Small intestine (tissue), 7 donors: ENCODE data around the gene KRT39. TPM values are rescaled to one million over a fixed set of nuclear protein-coding genes. Genes with fewer than 3 reads are reported as not detected.
"Not testable (repeated sequence)": the region's sequence is repeated elsewhere in the genome, so short reads cannot be mapped to it uniquely, and the experiment has no call there.

Experiments used
- DNase-seq, 2 donors: peaks; one replicate each; pipeline versions ENCODE4 v3.0.0 to v3.0.0-alpha.2; 2013
- FAIRE-seq: peaks from 2 replicates; lab custom pipeline; 2012; peaks lifted over from hg19 to GRCh38; lab: Jason Lieb, UNC
- H3K27ac ChIP-seq, 3 donors: one replicate each; pipeline ENCODE4 v1.5.1; 2013; ENCODE audit warnings: low read length in 2 of 3, mild to moderate bottlenecking in 2 of 3, control low read depth in 1 of 3, inconsistent platforms in 1 of 3, low read depth in 1 of 3, moderate library complexity in 1 of 3
- H3K27me3 ChIP-seq, 3 donors: one replicate each; pipeline ENCODE4 v1.6.1; 2013; ENCODE audit warnings: low read length in 3 of 3, inconsistent platforms in 1 of 3; ENCODE audit not compliant: control insufficient read depth in 3 of 3, insufficient read depth in 3 of 3
- H3K36me3 ChIP-seq, 3 donors: one replicate each; pipeline ENCODE4 v1.6.1; 2013; ENCODE audit warnings: low read length in 3 of 3, inconsistent platforms in 1 of 3, low read depth in 1 of 3, mild to moderate bottlenecking in 1 of 3, moderate library complexity in 1 of 3; ENCODE audit not compliant: control insufficient read depth in 3 of 3, insufficient read depth in 2 of 3
- H3K4me1 ChIP-seq, 3 donors: one replicate each; pipeline ENCODE4 v1.6.1; 2013; ENCODE audit warnings: low read length in 2 of 3, inconsistent platforms in 1 of 3, low read depth in 1 of 3, mild to moderate bottlenecking in 1 of 3, moderate library complexity in 1 of 3; ENCODE audit not compliant: control insufficient read depth in 3 of 3, insufficient read depth in 2 of 3
- H3K4me3 ChIP-seq, 3 donors: one replicate each; pipeline ENCODE4 v1.5.1; 2013; ENCODE audit warnings: low read length in 3 of 3, control low read depth in 1 of 3, inconsistent platforms in 1 of 3, low read depth in 1 of 3, mild to moderate bottlenecking in 1 of 3, moderate library complexity in 1 of 3
- H3K9me3 ChIP-seq, 2 donors: one replicate each; pipeline ENCODE4 v1.6.1; 2013; ENCODE audit warnings: low read depth in 1 of 2, low read length in 1 of 2; ENCODE audit not compliant: control insufficient read depth in 2 of 2, insufficient read depth in 1 of 2
- WGBS, 3 donors: extraction: QIAGEN DNeasy Blood & Tissue Kit; methylation state at CpG; one replicate each; pipeline ENCODE4 v1.1.7; 2013; 5-methylcytosine and 5-hydroxymethylcytosine counted together
- polyA plus RNA-seq, 4 donors: library from polyadenylated mRNA; stranded (reverse) in 3 of 4; unstranded in 1 of 4; fragments of 200-250 nt in 3 of 4; fragments of 120-200 nt in 1 of 4; gene quantifications; one replicate each; pipeline versions ENCODE4 v1.2.1 to v1.2.3, GENCODE V29; 2013
- donor health status: healthy with polysubstance abuse.
- donor health status: control.
- donor health status: control.
- donor health status: Bipolar disorder and iron deficiency.
- donor health status: healthy.

Gene KRT39
- polyA plus RNA-seq, 4 donors: 0.03 to 0.04 TPM; not detected in 2

- Histone ChIP-seq H3K27me3 (no peaks in the 10 kb centered on the region), H3K4me1 (peaks cover 0 to 4% (median 0%) of the 10 kb centered on the region in 3 donors), H3K36me3 (no peaks in the 10 kb centered on the region), H3K4me3 (no peak overlapping the region), H3K27ac (no peak overlapping the region), H3K9me3 (no peaks in the 10 kb centered on the region)
- WGBS, 3 donors: 48 to 72% (median 57%) methylated on average over 3 of the region's 3 CpGs
- FAIRE-seq (no peak), DNase-seq (no peak)
These were observed 31.1 kb downstream of the KRT39 start for GRCh38 chr17:40935624-40936023.

- Histone ChIP-seq H3K9me3 (no peaks in the 10 kb centered on the region), H3K36me3 (no peaks in the 10 kb centered on the region), H3K27ac (no peak overlapping the region), H3K4me3 (no peak overlapping the region), H3K27me3 (no peaks in the 10 kb centered on the region), H3K4me1 (peaks cover 0 to 4% (median 0%) of the 10 kb centered on the region in 3 donors)
- WGBS, 3 donors: 66 to 87% (median 71%) methylated on average over 2 of the region's 2 CpGs
- no peak for DNase-seq
- no peak for FAIRE-seq
These were observed 34.1 kb downstream of the KRT39 start for GRCh38 chr17:40932608-40933007.

GRCh38 chr17:40931311-40931710, 35.4 kb downstream of the KRT39 start:
- Histone ChIP-seq H3K9me3 (no peaks in the 10 kb centered on the region), H3K36me3 (no peaks in the 10 kb centered on the region), H3K4me1 (peaks cover 0 to 2% (median 0%) of the 10 kb centered on the region in 3 donors), H3K27me3 (no peaks in the 10 kb centered on the region), H3K4me3 (no peak overlapping the region), H3K27ac (no peak overlapping the region)
- no peak for DNase-seq
- no peak for FAIRE-seq
- 74 to 85% (median 78%) methylated on average over 3 of the region's 3 CpGs for WGBS, 3 donors

- no peaks in the 10 kb centered on the region for H3K4me1 ChIP-seq
- no peak overlapping the region for H3K4me3 ChIP-seq
- H3K27ac ChIP-seq: no peak overlapping the region
- no peak for DNase-seq
- H3K9me3 ChIP-seq: no peaks in the 10 kb centered on the region
- FAIRE-seq: no peak
- WGBS, 3 donors: 81 to 95% (median 82%) methylated on average over 8 of the region's 8 CpGs
- H3K36me3 ChIP-seq: no peaks in the 10 kb centered on the region
- H3K27me3 ChIP-seq: peaks cover 0 to 4% (median 1%) of the 10 kb centered on the region in 3 donors
These were observed 40.4 kb downstream of the KRT39 start for GRCh38 chr17:40926341-40926740.

GRCh38 chr17:40922239-40922638, 44.5 kb downstream of the KRT39 start:
- WGBS, 3 donors: 56 to 62% (median 60%) methylated on average over 2 of the region's 2 CpGs
- Histone ChIP-seq H3K4me3 (no peak overlapping the region), H3K9me3 (no peaks in the 10 kb centered on the region), H3K27me3 (peaks cover 0 to 4% (median 1%) of the 10 kb centered on the region in 3 donors), H3K4me1 (no peaks in the 10 kb centered on the region), H3K36me3 (no peaks in the 10 kb centered on the region), H3K27ac (no peak overlapping the region)
- peak in 1 of 2 donors; percentile 68 for DNase-seq
- no peak for FAIRE-seq

- no peak for DNase-seq
- FAIRE-seq: no peak
- H3K36me3 ChIP-seq: no peaks in the 10 kb centered on the region
- no peaks in the 10 kb centered on the region for H3K9me3 ChIP-seq
- no peaks in the 10 kb centered on the region for H3K4me1 ChIP-seq
- 83 to 91% (median 90%) methylated on average over 2 of the region's 2 CpGs for WGBS, 3 donors
- H3K27ac ChIP-seq: no peak overlapping the region
- no peak overlapping the region for H3K4me3 ChIP-seq
- peaks cover 0 to 4% (median 1%) of the 10 kb centered on the region in 3 donors for H3K27me3 ChIP-seq
These were observed 45.7 kb downstream of the KRT39 start for GRCh38 chr17:40921026-40921425.

GRCh38 chr17:40917116-40917515, 49.6 kb downstream of the KRT39 start:
- 93 to 100% (median 94%) methylated on average over 2 of the region's 2 CpGs for WGBS, 3 donors

GRCh38 chr17:40916366-40916765, 50.4 kb downstream of the KRT39 start:
- DNase-seq (no peak), FAIRE-seq (no peak)
- no peaks in the 10 kb centered on the region for H3K36me3 ChIP-seq
- H3K27me3 ChIP-seq: no peaks in the 10 kb centered on the region
- no peak overlapping the region for H3K27ac ChIP-seq
- H3K4me1 ChIP-seq: no peaks in the 10 kb centered on the region
- H3K9me3 ChIP-seq: no peaks in the 10 kb centered on the region
- 38 to 60% (median 54%) methylated on average over 1 of the region's 1 CpG for WGBS, 3 donors
- no peak overlapping the region for H3K4me3 ChIP-seq

More at GRCh38 chr17:40917116-40917515, 49.6 kb downstream of the KRT39 start:
- FAIRE-seq, H3K27ac ChIP-seq, H3K27me3 ChIP-seq, H3K36me3 ChIP-seq, H3K4me3 ChIP-seq, DNase-seq, H3K4me1 ChIP-seq, H3K9me3 ChIP-seq: not testable (repeated sequence)

- FAIRE-seq (no peak), DNase-seq (no peak)
- Histone ChIP-seq H3K4me1 (no peaks in the 10 kb centered on the region), H3K9me3 (no peaks in the 10 kb centered on the region), H3K27me3 (no peaks in the 10 kb centered on the region), H3K4me3 (no peak overlapping the region), H3K27ac (no peak overlapping the region), H3K36me3 (no peaks in the 10 kb centered on the region)
- 55 to 62% (median 56%) methylated on average over 2 of the region's 2 CpGs for WGBS, 3 donors
These were observed 51.0 kb downstream of the KRT39 start for GRCh38 chr17:40915721-40916256.
